ENCODE measurements around the gene GRIK4. TPM values are rescaled to one million over a fixed set of nuclear protein-coding genes. Genes with fewer than 3 reads are reported as not detected.

GRIK4 gene
- total and polyA plus RNA-seq, 2 donors = 0.05 to 0.37 TPM

GRCh38 chr11:120590472-120590871 is 78.9 kb downstream of the GRIK4 start:
- WGBS = over 99% methylated on average over 3 of the region's 3 CpGs
- Histone ChIP-seq H3K27ac (ENCODE audit: low read depth) (no peak overlapping the region), H3K4me1 (ENCODE audit: insufficient read depth) (no peaks in the 10 kb centered on the region), H3K36me3 (ENCODE audit: insufficient read depth) (no peaks in the 10 kb centered on the region), H3K4me3 (ENCODE audit: low read depth, low read length) (no peak overlapping the region)
- DNase-seq (ENCODE audit: extremely low spot score) = no peak

DNA sequence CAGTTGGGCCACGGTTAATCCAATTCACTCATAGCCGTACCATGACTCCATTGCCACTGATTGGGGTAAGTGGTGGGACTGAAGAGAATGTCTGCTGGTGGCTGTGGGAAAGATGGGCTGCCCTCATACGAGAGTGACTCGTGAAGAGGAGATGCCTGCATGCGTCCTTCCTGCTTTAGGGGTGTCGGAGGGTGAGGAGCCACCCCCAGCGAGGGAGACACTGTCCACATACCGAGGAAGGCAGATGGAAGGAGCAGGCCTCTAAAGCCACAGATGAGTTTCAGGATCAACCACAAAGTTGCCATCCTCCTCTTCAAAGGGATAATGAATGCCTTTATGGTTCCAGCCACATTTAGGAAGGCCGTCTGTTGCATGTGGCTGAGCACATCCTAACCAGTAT is 83.2 kb downstream of the GRIK4 start:
- 93% methylated on average over 9 of the region's 9 CpGs for WGBS
- no peak for DNase-seq (ENCODE audit: extremely low spot score)
- no peaks in the 10 kb centered on the region for H3K4me1 ChIP-seq (ENCODE audit: insufficient read depth)
- no peaks in the 10 kb centered on the region for H3K36me3 ChIP-seq (ENCODE audit: insufficient read depth)
- no peak overlapping the region for H3K27ac ChIP-seq (ENCODE audit: low read depth)
- H3K4me3 ChIP-seq (ENCODE audit: low read depth, low read length) = no peak overlapping the region

- no peak overlapping the region for H3K4me3 ChIP-seq (ENCODE audit: low read depth, low read length)
- H3K4me1 ChIP-seq (ENCODE audit: insufficient read depth) = no peaks in the 10 kb centered on the region
- no peak overlapping the region for H3K27ac ChIP-seq (ENCODE audit: low read depth)
- no peak for DNase-seq (ENCODE audit: extremely low spot score)
- WGBS = 90% methylated on average over 4 of the region's 4 CpGs
- no peaks in the 10 kb centered on the region for H3K36me3 ChIP-seq (ENCODE audit: insufficient read depth)
Measured at GRCh38 chr11:120595557-120595956, 84.0 kb downstream of the GRIK4 start.

DNA sequence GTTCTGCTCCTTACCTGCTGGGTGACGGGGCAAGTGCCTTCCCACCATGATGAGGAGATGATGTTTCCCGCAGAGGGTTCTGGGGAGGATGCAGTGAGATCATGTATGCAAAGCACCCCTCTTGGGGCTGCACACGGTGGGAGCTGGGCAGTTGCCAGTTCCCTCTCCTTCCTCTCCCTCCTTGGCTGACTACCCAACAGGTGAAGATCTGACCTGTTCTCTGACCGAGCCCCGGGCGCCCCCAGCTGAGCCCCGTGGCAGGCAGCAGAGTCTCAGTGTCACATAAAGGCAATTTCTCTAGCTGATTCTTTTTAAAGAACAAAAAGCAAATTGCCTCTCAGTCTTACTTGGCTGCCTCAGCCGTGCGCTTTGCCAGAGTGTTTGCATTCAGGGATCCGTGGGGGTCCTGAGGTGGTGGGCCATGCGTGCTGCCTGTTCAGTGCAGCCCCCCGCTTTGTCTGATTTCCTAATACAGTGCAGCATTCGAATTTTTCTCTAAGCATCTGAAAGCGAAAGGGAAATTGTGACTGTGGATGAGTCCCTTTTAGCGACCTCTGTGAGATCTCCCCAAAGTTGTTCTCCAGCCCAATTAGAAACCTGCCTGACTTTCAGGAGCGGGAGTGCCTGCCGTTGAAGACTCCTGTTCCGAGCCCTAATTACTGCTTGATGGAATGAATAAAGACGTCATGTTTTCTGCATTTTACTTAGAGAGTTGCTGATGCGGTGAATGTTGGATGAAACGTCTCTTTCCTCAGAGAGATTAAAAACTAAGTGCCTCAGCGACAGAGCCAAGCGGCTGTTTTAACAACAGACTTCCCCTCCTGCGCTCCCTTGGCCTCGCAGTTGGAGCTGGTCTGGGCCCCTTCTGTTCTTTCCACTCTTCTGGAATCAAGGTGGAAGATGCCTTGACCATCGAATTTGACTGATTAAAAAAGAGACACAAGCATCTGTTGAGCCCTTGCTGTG is 86.0 kb downstream of the GRIK4 start:
- Histone ChIP-seq H3K36me3 (ENCODE audit: insufficient read depth) (no peaks in the 10 kb centered on the region), H3K4me1 (ENCODE audit: insufficient read depth) (no peaks in the 10 kb centered on the region), H3K27ac (ENCODE audit: low read depth) (no peak overlapping the region), H3K4me3 (ENCODE audit: low read depth, low read length) (no peak overlapping the region)
- DNase-seq (ENCODE audit: extremely low spot score) = no peak
- WGBS = 64% methylated on average over 26 of the region's 26 CpGs

GRCh38 chr11:120598517-120599257 is 87.1 kb downstream of the GRIK4 start:
- WGBS = 74% methylated on average over 8 of the region's 8 CpGs
- DNase-seq (ENCODE audit: extremely low spot score) = no peak
- H3K4me1 ChIP-seq (ENCODE audit: insufficient read depth) = no peaks in the 10 kb centered on the region
- H3K4me3 ChIP-seq (ENCODE audit: low read depth, low read length) = no peak overlapping the region
- no peak overlapping the region for H3K27ac ChIP-seq (ENCODE audit: low read depth)
- H3K36me3 ChIP-seq (ENCODE audit: insufficient read depth) = no peaks in the 10 kb centered on the region

GRCh38 chr11:120599816-120600420 is 88.4 kb downstream of the GRIK4 start:
- Histone ChIP-seq H3K36me3 (ENCODE audit: insufficient read depth) (no peaks in the 10 kb centered on the region), H3K4me3 (ENCODE audit: low read depth, low read length) (no peak overlapping the region), H3K27ac (ENCODE audit: low read depth) (no peak overlapping the region), H3K4me1 (ENCODE audit: insufficient read depth) (no peaks in the 10 kb centered on the region)
- 91% methylated on average over 11 of the region's 11 CpGs for WGBS
- no peak for DNase-seq (ENCODE audit: extremely low spot score)

DNA sequence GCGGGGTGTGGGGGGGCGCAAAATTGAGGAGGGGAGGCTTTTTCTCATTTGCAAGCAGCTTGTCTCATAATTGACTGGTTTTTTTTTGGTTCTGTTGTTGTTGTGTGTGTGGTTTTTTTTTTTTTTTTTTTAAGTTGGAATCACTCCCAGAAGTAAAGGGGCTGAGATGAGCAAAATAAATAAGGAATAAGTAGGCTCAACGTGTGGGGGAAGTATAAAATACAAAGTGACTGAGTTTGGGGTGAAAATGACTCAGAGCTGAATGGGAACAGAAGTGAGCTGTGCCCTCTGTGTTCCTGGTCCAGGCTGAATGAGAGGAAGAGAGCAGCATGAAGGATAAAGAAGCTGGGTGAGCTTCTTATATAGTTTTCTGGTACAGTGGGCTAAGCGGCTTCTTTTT is 90.0 kb downstream of the GRIK4 start:
- no peak for DNase-seq (ENCODE audit: extremely low spot score)
- Histone ChIP-seq H3K36me3 (ENCODE audit: insufficient read depth) (no peaks in the 10 kb centered on the region), H3K4me3 (ENCODE audit: low read depth, low read length) (no peak overlapping the region), H3K27ac (ENCODE audit: low read depth) (no peak overlapping the region), H3K4me1 (ENCODE audit: insufficient read depth) (no peaks in the 10 kb centered on the region)
- WGBS = 69% methylated on average over 4 of the region's 4 CpGs

- Histone ChIP-seq H3K36me3 (ENCODE audit: insufficient read depth) (no peaks in the 10 kb centered on the region), H3K4me1 (ENCODE audit: insufficient read depth) (no peaks in the 10 kb centered on the region), H3K27ac (ENCODE audit: low read depth) (no peak overlapping the region), H3K4me3 (ENCODE audit: low read depth, low read length) (no peak overlapping the region)
- 79% methylated on average over 3 of the region's 3 CpGs for WGBS
- DNase-seq (ENCODE audit: extremely low spot score) = no peak
Measured at GRCh38 chr11:120603071-120603470, 91.5 kb downstream of the GRIK4 start.

DNA sequence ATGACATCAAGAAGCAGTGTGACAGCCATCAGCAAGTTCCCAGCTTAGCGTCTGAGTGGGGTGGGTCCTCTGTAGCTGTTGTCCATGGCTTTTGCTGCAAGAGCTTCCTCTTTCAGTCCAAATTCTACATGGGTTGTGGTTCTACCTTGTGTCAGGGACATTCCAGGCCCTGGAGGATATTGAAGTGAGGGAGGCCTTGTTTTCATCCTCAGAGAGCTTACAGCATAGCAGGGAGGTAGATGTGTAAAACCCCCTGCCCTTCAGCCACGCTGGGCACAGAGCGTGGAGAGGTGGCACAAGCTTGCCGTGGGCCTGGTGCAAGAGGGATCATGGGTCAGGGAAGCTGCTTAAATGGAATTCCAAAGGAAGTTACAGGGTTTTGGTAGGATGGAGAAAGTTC is 93.9 kb downstream of the GRIK4 start:
- no peak overlapping the region for H3K4me3 ChIP-seq (ENCODE audit: low read depth, low read length)
- no peaks in the 10 kb centered on the region for H3K36me3 ChIP-seq (ENCODE audit: insufficient read depth)
- H3K27ac ChIP-seq (ENCODE audit: low read depth) = no peak overlapping the region
- H3K4me1 ChIP-seq (ENCODE audit: insufficient read depth) = no peaks in the 10 kb centered on the region
- 94% methylated on average over 4 of the region's 4 CpGs for WGBS
- DNase-seq (ENCODE audit: extremely low spot score) = no peak

DNA sequence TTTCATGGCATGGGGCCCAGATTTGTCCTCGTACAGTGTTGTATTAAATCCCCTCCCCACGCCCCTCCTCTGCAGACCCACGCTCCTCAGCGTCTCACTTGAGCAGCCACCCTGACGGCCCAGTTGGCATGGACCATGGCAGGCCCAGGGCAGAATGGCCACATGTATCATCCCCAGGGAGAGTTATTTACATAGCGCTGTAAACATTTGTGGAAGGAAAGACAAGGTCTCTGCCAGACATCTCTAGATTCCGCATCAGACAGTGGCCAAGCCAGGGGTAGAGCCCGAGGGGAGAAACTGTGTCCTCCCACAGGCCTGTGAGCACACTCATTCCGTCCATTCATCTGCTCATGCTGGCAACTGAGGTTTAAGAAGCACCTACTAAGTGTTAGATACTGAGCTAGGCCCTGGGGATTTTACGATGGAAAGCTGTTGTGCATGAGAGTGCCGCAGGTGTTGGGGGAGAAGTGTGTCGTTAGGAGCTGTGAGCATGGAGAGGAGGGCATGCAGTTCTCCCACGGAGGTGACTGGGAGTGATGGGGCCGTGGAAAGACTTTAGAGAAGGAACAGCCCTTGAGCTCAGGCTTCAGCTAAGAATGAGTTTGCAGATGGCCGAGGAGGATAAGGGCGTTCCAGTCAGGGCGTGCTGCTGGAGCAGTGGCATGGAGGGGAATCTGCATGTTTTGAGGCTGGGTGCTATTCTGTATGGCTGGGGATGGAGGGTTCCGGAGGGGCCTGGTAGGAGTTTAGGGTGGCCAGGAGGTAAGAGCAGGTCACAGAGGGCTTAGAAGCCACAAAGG is 94.9 kb downstream of the GRIK4 start:
- no peak for DNase-seq (ENCODE audit: extremely low spot score)
- Histone ChIP-seq H3K4me1 (ENCODE audit: insufficient read depth) (no peaks in the 10 kb centered on the region), H3K4me3 (ENCODE audit: low read depth, low read length) (no peak overlapping the region), H3K27ac (ENCODE audit: low read depth) (no peak overlapping the region), H3K36me3 (ENCODE audit: insufficient read depth) (no peaks in the 10 kb centered on the region)
- WGBS = 88% methylated on average over 18 of the region's 18 CpGs

DNA sequence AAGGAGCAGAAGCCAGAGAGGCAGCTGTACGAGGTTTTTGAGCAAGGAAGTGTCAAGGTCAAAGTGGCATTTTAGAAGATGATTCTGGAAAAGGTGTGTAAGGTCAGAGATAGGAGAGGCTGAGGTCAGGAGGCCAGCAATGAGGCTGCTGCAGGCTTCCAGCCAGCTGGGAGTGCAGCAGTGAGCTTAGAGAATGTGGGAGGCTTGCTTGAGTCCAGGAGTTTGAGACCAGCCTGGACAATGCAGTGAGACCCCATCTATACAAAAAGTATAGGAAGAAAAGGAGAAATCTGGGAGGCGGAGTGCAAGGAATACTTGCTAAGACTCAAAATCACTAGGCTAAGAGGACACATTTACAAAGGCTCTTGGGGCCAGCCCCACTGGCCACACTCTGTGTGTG is 96.5 kb downstream of the GRIK4 start:
- no peak for DNase-seq (ENCODE audit: extremely low spot score)
- no peak overlapping the region for H3K4me3 ChIP-seq (ENCODE audit: low read depth, low read length)
- H3K4me1 ChIP-seq (ENCODE audit: insufficient read depth) = no peaks in the 10 kb centered on the region
- no peak overlapping the region for H3K27ac ChIP-seq (ENCODE audit: low read depth)
- no peaks in the 10 kb centered on the region for H3K36me3 ChIP-seq (ENCODE audit: insufficient read depth)
- WGBS = 96% methylated on average over 2 of the region's 2 CpGs

- no peak for DNase-seq (ENCODE audit: extremely low spot score)
- 70% methylated on average over 4 of the region's 4 CpGs for WGBS
Measured at GRCh38 chr11:120608760-120609211, 97.2 kb downstream of the GRIK4 start.

GRCh38 chr11:120610111-120610510 is 98.6 kb downstream of the GRIK4 start:
- Histone ChIP-seq H3K4me1 (ENCODE audit: insufficient read depth) (no peaks in the 10 kb centered on the region), H3K36me3 (ENCODE audit: insufficient read depth) (no peaks in the 10 kb centered on the region), H3K4me3 (ENCODE audit: low read depth, low read length) (no peak overlapping the region), H3K27ac (ENCODE audit: low read depth) (no peak overlapping the region)
- WGBS = 89% methylated on average over 8 of the region's 8 CpGs
- DNase-seq (ENCODE audit: extremely low spot score) = no peak

More at GRCh38 chr11:120608760-120609211, 97.2 kb downstream of the GRIK4 start:
- no peak overlapping the region for H3K27ac ChIP-seq (ENCODE audit: low read depth)
- no peak overlapping the region for H3K4me3 ChIP-seq (ENCODE audit: low read depth, low read length)
- no peaks in the 10 kb centered on the region for H3K36me3 ChIP-seq (ENCODE audit: insufficient read depth)
- no peaks in the 10 kb centered on the region for H3K4me1 ChIP-seq (ENCODE audit: insufficient read depth)

All from urinary bladder (tissue), 4 donors.